OCI-M1 (cell line): ENCODE results near the gene AMY2A.
"Not testable (repeated sequence)": the region's sequence is repeated elsewhere in the genome, so short reads cannot be mapped to it uniquely, and the experiment has no call there.

Experiments
- DNase-seq: peaks from one replicate; lab custom pipeline; 2025; lab: John Stamatoyannopoulos, UW

The AMY2A gene

GRCh38 chr1:103616994-103617477 lies at the start of gene AMY2A:
Gene AMY2A, plus strand, starts transcription at chr1:103617427. Its CDS starts 14 bp downstream, at chr1:103617441.
- not testable (repeated sequence) for DNase-seq

- DNase-seq = no peak
Observed at GRCh38 chr1:103569493-103569892, 47.7 kb upstream of the AMY2A start.

GRCh38 chr1:103571289-103571688 lies 45.9 kb upstream of the AMY2A start, which contains the start of gene AMY2B:
Gene AMY2B, plus strand, starts transcription at chr1:103571589. Its CDS starts 14 bp downstream, at chr1:103571603.
- not testable (repeated sequence) for DNase-seq

GRCh38 chr1:103576065-103576464 lies 41.2 kb upstream of the AMY2A start:
- peak; percentile 18 for DNase-seq

GRCh38 chr1:103576784-103577183 lies 40.4 kb upstream of the AMY2A start:
- not testable (repeated sequence) for DNase-seq

GRCh38 chr1:103582464-103582863 lies 34.8 kb upstream of the AMY2A start:
- no peak for DNase-seq

GRCh38 chr1:103583887-103584286 lies 33.3 kb upstream of the AMY2A start:
- DNase-seq = no peak

GRCh38 chr1:103584537-103584936 lies 32.7 kb upstream of the AMY2A start:
- no peak for DNase-seq

GRCh38 chr1:103602740-103603139 lies 14.5 kb upstream of the AMY2A start:
- DNase-seq = not testable (repeated sequence)

- no peak for DNase-seq
Observed at GRCh38 chr1:103616362-103616761, 865 bp upstream of the AMY2A start.

GRCh38 chr1:103627436-103627835 lies 10.2 kb downstream of the AMY2A start:
- DNase-seq = not testable (repeated sequence)

- DNase-seq = not testable (repeated sequence)
Observed at GRCh38 chr1:103641194-103641593, 24.0 kb downstream of the AMY2A start.

- DNase-seq = not testable (repeated sequence)
Observed at GRCh38 chr1:103643908-103644307, 26.7 kb downstream of the AMY2A start.

- DNase-seq = not testable (repeated sequence)
Observed at GRCh38 chr1:103650305-103650704, 33.1 kb downstream of the AMY2A start.

- DNase-seq = not testable (repeated sequence)
Observed at GRCh38 chr1:103650889-103651288, 33.7 kb downstream of the AMY2A start.

- DNase-seq = not testable (repeated sequence)
Observed at GRCh38 chr1:103654133-103654532, 36.9 kb downstream of the AMY2A start.

GRCh38 chr1:103655460-103655859 lies 38.2 kb downstream of the AMY2A start, which contains the start of gene AMY1A:
Gene AMY1A, plus strand, starts transcription at chr1:103655760. Its CDS starts 571 bp downstream, at chr1:103656331.
- DNase-seq = not testable (repeated sequence)
